GM11168 (cell line): ENCODE data around the gene TSSK2.

Experiments
- in situ Hi-C: fragments of 300-500 bp; cut with MboI; formaldehyde crosslinking; loops from one replicate; pipeline ENCODE4 v1.12.0; 2022; ENCODE audit warnings: low sequenced_read_pairs; ENCODE audit not compliant: unreplicated experiment

TSSK2 gene

GRCh38 chr22:19178065-19178656, 47.1 kb downstream of the TSSK2 start:
- in situ Hi-C loops: no loop called here

GRCh38 chr22:19178657-19179496, 47.8 kb downstream of the TSSK2 start, which contains the start of gene SLC25A1:
SLC25A1 (minus strand) TSS chr22:19178736; CDS start chr22:19178673, 63 bp downstream.
- in situ Hi-C loops: no loop called here

GRCh38 chr22:19179497-19180048, 48.5 kb downstream of the TSSK2 start:
- in situ Hi-C loops: no loop called here

GRCh38 chr22:19180234-19180633, 49.1 kb downstream of the TSSK2 start:
- in situ Hi-C loops: no loop called here

- in situ Hi-C loops: no loop called here
Measured at GRCh38 chr22:19180740-19181410, 49.8 kb downstream of the TSSK2 start.

GRCh38 chr22:19181786-19182471, 50.8 kb downstream of the TSSK2 start:
- in situ Hi-C loops: no loop called here
